ENCODE data around the gene IKZF1.

Gene IKZF1

DNA sequence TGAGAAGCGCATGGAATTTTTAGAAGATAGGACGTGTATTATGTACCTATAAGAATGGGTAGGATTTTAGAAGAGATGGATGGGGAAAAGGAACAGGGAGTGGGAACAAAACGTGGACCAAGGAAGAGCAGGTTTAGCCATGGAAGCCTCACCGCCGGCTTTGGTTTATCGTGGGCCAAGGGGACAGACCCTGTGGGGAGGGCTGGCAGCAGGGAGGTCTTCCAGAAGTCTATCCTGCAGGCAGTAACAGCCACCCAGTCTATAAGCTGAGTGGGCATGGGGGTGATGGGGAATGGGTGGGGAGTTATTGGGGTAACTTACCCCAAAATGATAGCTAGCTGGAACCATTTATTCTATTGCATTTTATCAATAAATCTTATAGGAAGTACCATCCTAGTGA lies 44.9 kb downstream of the IKZF1 start:
- no peak overlapping the region for H3K4me2 ChIP-seq (ENCODE audit: low read length)
- no peak overlapping the region for H4K8ac ChIP-seq (ENCODE audit: low read depth, low read length)
- H3K4me1 ChIP-seq (ENCODE audit: control insufficient read depth in 1 of 2, insufficient read depth in 2 of 2, low read length in 2 of 2), result peaks cover 4 to 14% of the 10 kb centered on the region in 2 experiments
- no peak overlapping the region for H2BK5ac ChIP-seq (ENCODE audit: low read depth, low read length, poor library complexity)
- H3K79me2 ChIP-seq (ENCODE audit: control insufficient read depth, insufficient read depth, low read length, poor library complexity), result no peaks in the 10 kb centered on the region
- peaks cover 2% of the 10 kb centered on the region for H3K27me3 ChIP-seq (ENCODE audit: insufficient read depth, low read length)
- no peak overlapping the region for H4K12ac ChIP-seq (ENCODE audit: low read depth, low read length)
- no peak overlapping the region for H3K18ac ChIP-seq (ENCODE audit: low read length)
- WGBS (ENCODE audit: extremely low coverage, insufficient coverage, insufficient read length), result 100% methylated on average over 2 of the region's 6 CpGs
- no peak overlapping the region for H4K91ac ChIP-seq (ENCODE audit: low read depth, low read length)
- H3K27ac ChIP-seq (ENCODE audit: low read depth, low read length), result no peak overlapping the region
- H3K23ac ChIP-seq (ENCODE audit: low read length), result no peak overlapping the region
- H2AK5ac ChIP-seq (ENCODE audit: low read length), result no peak overlapping the region
- H3K9ac ChIP-seq (ENCODE audit: low read length), result no peak overlapping the region
- no peaks in the 10 kb centered on the region for H3K79me1 ChIP-seq (ENCODE audit: low read length)
- no peak overlapping the region for H2AFZ ChIP-seq (ENCODE audit: insufficient read depth, low read length, poor library complexity)
- no peak overlapping the region for H3K4me3 ChIP-seq (ENCODE audit: low read depth, low read length)
- DNase-seq, result no peak
- H3K9me3 ChIP-seq (ENCODE audit: insufficient read depth, low read depth, low read length), result no peaks in the 10 kb centered on the region
- H3K36me3 ChIP-seq (ENCODE audit: control insufficient read depth in 1 of 2, insufficient read depth in 2 of 2, low read length in 2 of 2), result no peaks in the 10 kb centered on the region
- no peak overlapping the region for H3K14ac ChIP-seq (ENCODE audit: low read length)
- no peak overlapping the region for H2BK12ac ChIP-seq (ENCODE audit: low read length)
- no peak overlapping the region for H2BK120ac ChIP-seq (ENCODE audit: insufficient read depth, low read length, poor library complexity)
- no peak overlapping the region for H3K4ac ChIP-seq (ENCODE audit: low read depth, low read length)

DNA sequence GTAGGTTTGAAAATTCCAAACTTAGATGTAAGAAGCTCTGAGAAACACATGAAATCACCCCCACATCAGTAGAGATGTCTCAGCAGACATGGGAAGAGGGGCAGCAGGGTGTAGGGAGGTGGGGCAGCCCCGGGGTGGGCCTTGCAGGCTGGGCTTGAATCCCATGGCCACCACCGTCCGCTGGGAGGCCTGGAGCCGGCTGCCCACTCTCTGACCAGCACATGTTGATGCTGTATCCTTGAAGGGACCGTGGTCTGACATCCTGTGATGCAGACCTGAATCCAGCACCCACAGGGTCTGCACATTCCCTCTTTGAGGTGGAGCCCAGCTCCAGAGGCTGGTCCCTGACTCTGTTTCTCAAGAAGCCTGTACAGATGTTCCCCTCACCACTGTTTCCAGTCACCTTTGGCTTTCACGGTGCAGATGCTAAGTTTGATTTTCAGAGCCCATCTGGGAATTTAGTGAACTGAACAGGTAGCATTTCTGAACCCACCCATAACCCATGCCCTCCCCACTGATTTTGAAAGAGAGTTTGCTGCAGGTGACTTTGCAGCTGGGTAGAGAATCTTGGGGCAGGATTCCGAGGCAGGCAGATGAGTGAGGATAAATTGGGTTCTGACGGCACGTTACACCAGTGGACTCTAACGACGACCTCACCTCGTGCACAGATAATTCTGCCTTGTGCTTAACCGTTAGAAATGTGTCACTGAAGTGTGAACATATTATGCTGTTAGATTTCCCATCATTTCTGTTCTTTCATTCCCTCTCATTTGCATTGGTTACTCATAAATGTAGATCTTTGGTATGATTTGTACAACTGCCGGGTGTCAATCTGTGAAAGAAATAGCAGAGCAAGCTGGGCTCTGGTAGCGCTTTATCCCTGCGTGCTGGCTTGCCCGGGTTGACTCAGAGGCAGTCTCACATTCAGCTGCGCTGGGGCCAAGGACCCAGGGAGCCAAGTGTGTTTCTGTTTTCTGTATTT lies 45.7 kb downstream of the IKZF1 start:
- Histone ChIP-seq H3K9ac (ENCODE audit: low read length) (peak overlapping the region; percentile 10), H2AK5ac (ENCODE audit: low read length) (no peak overlapping the region), H4K8ac (ENCODE audit: low read depth, low read length) (no peak overlapping the region), H4K91ac (ENCODE audit: low read depth, low read length) (no peak overlapping the region), H3K4me1 (ENCODE audit: control insufficient read depth in 1 of 2, insufficient read depth in 2 of 2, low read length in 2 of 2) (peaks cover 4 to 14% of the 10 kb centered on the region in 2 experiments), H3K79me1 (ENCODE audit: low read length) (no peaks in the 10 kb centered on the region), H3K4me2 (ENCODE audit: low read length) (no peak overlapping the region), H2BK12ac (ENCODE audit: low read length) (no peak overlapping the region), H3K18ac (ENCODE audit: low read length) (no peak overlapping the region), H3K14ac (ENCODE audit: low read length) (no peak overlapping the region), H2BK120ac (ENCODE audit: insufficient read depth, low read length, poor library complexity) (no peak overlapping the region), H2AFZ (ENCODE audit: insufficient read depth, low read length, poor library complexity) (no peak overlapping the region), H3K4me3 (ENCODE audit: low read depth, low read length) (no peak overlapping the region), H3K23ac (ENCODE audit: low read length) (no peak overlapping the region), H3K36me3 (ENCODE audit: control insufficient read depth in 1 of 2, insufficient read depth in 2 of 2, low read length in 2 of 2) (no peaks in the 10 kb centered on the region), H4K12ac (ENCODE audit: low read depth, low read length) (no peak overlapping the region), H3K4ac (ENCODE audit: low read depth, low read length) (no peak overlapping the region), H3K27me3 (ENCODE audit: insufficient read depth, low read length) (peaks cover 2% of the 10 kb centered on the region), H3K27ac (ENCODE audit: low read depth, low read length) (no peak overlapping the region), H3K79me2 (ENCODE audit: control insufficient read depth, insufficient read depth, low read length, poor library complexity) (no peaks in the 10 kb centered on the region), H2BK5ac (ENCODE audit: low read depth, low read length, poor library complexity) (no peak overlapping the region), H3K9me3 (ENCODE audit: insufficient read depth, low read depth, low read length) (no peaks in the 10 kb centered on the region)
- no peak for DNase-seq
- WGBS (ENCODE audit: extremely low coverage, insufficient coverage, insufficient read length), result no CpG with 5 or more reads among the region's 18 CpGs

DNA sequence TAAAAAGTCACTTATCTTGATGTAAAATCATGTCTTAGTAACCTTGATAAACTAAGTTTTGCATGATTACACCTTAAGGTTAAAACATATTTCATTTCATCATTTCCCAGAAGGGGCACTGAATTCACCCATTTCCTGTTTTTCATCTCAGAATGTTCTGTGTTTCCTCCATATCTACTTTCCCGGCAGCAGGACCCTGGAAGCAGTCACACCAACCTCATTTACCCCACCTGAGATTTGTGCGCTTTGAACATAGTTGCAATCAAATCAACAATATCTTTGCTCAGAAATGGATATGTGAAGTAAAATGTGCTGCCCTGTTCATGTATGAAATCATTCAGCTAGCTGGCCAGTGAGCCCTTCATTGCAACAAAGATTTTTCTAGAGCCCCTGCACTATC lies 46.8 kb downstream of the IKZF1 start:
- H3K9me3 ChIP-seq (ENCODE audit: insufficient read depth, low read depth, low read length), result no peaks in the 10 kb centered on the region
- H3K4ac ChIP-seq (ENCODE audit: low read depth, low read length), result no peak overlapping the region
- H3K4me3 ChIP-seq (ENCODE audit: low read depth, low read length), result no peak overlapping the region
- no peaks in the 10 kb centered on the region for H3K36me3 ChIP-seq (ENCODE audit: control insufficient read depth in 1 of 2, insufficient read depth in 2 of 2, low read length in 2 of 2)
- H3K4me2 ChIP-seq (ENCODE audit: low read length), result no peak overlapping the region
- H4K8ac ChIP-seq (ENCODE audit: low read depth, low read length), result no peak overlapping the region
- H3K18ac ChIP-seq (ENCODE audit: low read length), result no peak overlapping the region
- no peak overlapping the region for H4K91ac ChIP-seq (ENCODE audit: low read depth, low read length)
- no peak overlapping the region for H2AK5ac ChIP-seq (ENCODE audit: low read length)
- no peak overlapping the region for H3K23ac ChIP-seq (ENCODE audit: low read length)
- no peak overlapping the region for H3K14ac ChIP-seq (ENCODE audit: low read length)
- H2BK120ac ChIP-seq (ENCODE audit: insufficient read depth, low read length, poor library complexity), result no peak overlapping the region
- no peak overlapping the region for H2AFZ ChIP-seq (ENCODE audit: insufficient read depth, low read length, poor library complexity)
- no peak overlapping the region for H2BK12ac ChIP-seq (ENCODE audit: low read length)
- peaks cover 4 to 12% of the 10 kb centered on the region in 2 experiments for H3K4me1 ChIP-seq (ENCODE audit: control insufficient read depth in 1 of 2, insufficient read depth in 2 of 2, low read length in 2 of 2)
- no peak overlapping the region for H3K9ac ChIP-seq (ENCODE audit: low read length)
- no peak overlapping the region for H4K12ac ChIP-seq (ENCODE audit: low read depth, low read length)
- WGBS (ENCODE audit: extremely low coverage, insufficient coverage, insufficient read length), result no CpG with 5 or more reads among the region's 2 CpGs
- no peak overlapping the region for H2BK5ac ChIP-seq (ENCODE audit: low read depth, low read length, poor library complexity)
- peaks cover 2% of the 10 kb centered on the region for H3K27me3 ChIP-seq (ENCODE audit: insufficient read depth, low read length)
- no peaks in the 10 kb centered on the region for H3K79me1 ChIP-seq (ENCODE audit: low read length)
- no peaks in the 10 kb centered on the region for H3K79me2 ChIP-seq (ENCODE audit: control insufficient read depth, insufficient read depth, low read length, poor library complexity)
- DNase-seq, result no peak
- no peak overlapping the region for H3K27ac ChIP-seq (ENCODE audit: low read depth, low read length)

DNA sequence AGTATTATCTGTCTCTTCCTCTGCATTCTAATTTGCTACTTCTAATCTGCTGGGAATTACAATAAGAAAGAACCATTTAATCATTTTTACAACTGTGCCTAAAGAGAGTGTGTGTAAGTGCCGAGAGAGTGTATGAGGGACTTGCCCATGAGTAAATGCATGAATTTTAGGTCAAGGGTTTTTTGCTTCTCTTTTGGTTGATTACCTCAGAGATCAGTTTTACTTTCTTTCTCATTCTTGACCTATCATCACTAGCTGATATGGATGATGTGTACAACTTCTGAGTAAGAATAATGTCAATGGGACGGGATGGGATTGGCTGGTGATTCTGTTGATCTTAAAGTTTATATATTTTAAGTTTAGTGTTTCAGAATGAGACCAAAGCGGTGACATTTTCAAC lies 47.8 kb downstream of the IKZF1 start:
- no peak overlapping the region for H2AFZ ChIP-seq (ENCODE audit: insufficient read depth, low read length, poor library complexity)
- no peaks in the 10 kb centered on the region for H3K79me2 ChIP-seq (ENCODE audit: control insufficient read depth, insufficient read depth, low read length, poor library complexity)
- no CpG with 5 or more reads among the region's 3 CpGs for WGBS (ENCODE audit: extremely low coverage, insufficient coverage, insufficient read length)
- no peak overlapping the region for H2BK120ac ChIP-seq (ENCODE audit: insufficient read depth, low read length, poor library complexity)
- peaks cover 2% of the 10 kb centered on the region for H3K27me3 ChIP-seq (ENCODE audit: insufficient read depth, low read length)
- H3K23ac ChIP-seq (ENCODE audit: low read length), result no peak overlapping the region
- H3K79me1 ChIP-seq (ENCODE audit: low read length), result no peaks in the 10 kb centered on the region
- H4K91ac ChIP-seq (ENCODE audit: low read depth, low read length), result no peak overlapping the region
- no peak overlapping the region for H3K4me3 ChIP-seq (ENCODE audit: low read depth, low read length)
- no peak overlapping the region for H2AK5ac ChIP-seq (ENCODE audit: low read length)
- no peak overlapping the region for H4K12ac ChIP-seq (ENCODE audit: low read depth, low read length)
- H2BK12ac ChIP-seq (ENCODE audit: low read length), result no peak overlapping the region
- no peak overlapping the region for H4K8ac ChIP-seq (ENCODE audit: low read depth, low read length)
- no peak overlapping the region for H2BK5ac ChIP-seq (ENCODE audit: low read depth, low read length, poor library complexity)
- no peak overlapping the region for H3K18ac ChIP-seq (ENCODE audit: low read length)
- no peaks in the 10 kb centered on the region for H3K36me3 ChIP-seq (ENCODE audit: control insufficient read depth in 1 of 2, insufficient read depth in 2 of 2, low read length in 2 of 2)
- no peak overlapping the region for H3K27ac ChIP-seq (ENCODE audit: low read depth, low read length)
- no peaks in the 10 kb centered on the region for H3K9me3 ChIP-seq (ENCODE audit: insufficient read depth, low read depth, low read length)
- H3K4me1 ChIP-seq (ENCODE audit: control insufficient read depth in 1 of 2, insufficient read depth in 2 of 2, low read length in 2 of 2), result peaks cover 4% of the 10 kb centered on the region in 2 experiments
- H3K4me2 ChIP-seq (ENCODE audit: low read length), result no peak overlapping the region
- H3K14ac ChIP-seq (ENCODE audit: low read length), result no peak overlapping the region
- H3K4ac ChIP-seq (ENCODE audit: low read depth, low read length), result no peak overlapping the region
- H3K9ac ChIP-seq (ENCODE audit: low read length), result no peak overlapping the region
- DNase-seq, result no peak

Data from trophoblast cell (in vitro differentiated cells and primary cell).